NCI-H146 treated with DMSO at 0.1 percent for 48 hours (cell line): ENCODE data around the gene SEMA5A.
"Not testable (repeated sequence)": the region's sequence is repeated elsewhere in the genome, so short reads cannot be mapped to it uniquely, and the experiment has no call there.

ENCODE experiments used
- DNase-seq: peaks from one replicate; lab custom pipeline; 2025; ENCODE audit not compliant: unreplicated experiment; lab: John Stamatoyannopoulos, UW

Gene SEMA5A

DNA sequence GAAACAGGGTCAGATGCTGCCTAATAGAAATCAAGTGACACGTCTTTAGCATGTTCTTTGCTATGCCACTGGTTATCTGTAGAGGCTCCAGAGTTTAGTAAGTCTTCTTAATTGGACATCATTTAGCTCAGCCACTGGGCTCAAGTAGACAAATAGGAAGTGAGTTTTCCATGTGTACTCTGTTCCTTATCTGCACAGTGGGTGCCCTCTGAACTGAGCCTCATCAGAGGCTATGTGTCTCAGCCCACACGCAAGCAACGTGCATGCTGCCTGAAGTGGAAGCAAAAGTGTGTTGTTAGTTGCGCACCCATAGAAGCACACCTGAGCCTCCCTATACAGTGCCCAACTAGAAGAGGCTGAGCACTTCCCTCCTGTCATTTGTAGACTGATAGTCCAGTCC lies 134.7 kb downstream of the SEMA5A start:
- DNase-seq: no peak

GRCh38 chr5:9409413-9409960 lies 136.4 kb downstream of the SEMA5A start:
- DNase-seq: no peak

GRCh38 chr5:9408964-9409363 lies 136.9 kb downstream of the SEMA5A start:
- DNase-seq: no peak

DNA sequence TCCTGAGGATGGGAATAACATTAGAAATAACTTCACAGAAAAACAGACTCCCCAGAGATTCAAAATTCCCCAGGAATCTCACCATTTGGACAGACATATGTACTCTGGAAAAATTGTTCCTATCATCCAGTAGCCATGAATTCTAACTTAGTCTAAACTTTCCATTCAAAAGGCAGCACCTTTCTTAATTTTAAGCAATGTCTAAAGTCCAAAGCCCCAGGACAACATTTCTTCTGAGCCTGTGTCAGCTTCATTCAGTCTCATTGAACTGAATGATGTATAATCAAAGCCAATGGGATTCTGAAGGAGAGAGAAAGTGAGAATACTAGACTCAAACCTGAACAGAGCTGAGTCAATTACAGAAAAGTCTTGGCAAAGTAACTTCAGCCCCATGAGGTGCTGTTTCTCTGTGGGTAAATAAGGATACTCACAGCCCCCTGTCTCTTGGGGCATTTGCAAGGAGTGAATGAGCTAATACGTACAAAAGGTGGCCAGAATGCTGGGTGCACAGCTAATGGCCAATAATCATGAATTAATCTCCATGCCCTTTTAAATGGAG lies 140.6 kb downstream of the SEMA5A start:
- no peak for DNase-seq

DNA sequence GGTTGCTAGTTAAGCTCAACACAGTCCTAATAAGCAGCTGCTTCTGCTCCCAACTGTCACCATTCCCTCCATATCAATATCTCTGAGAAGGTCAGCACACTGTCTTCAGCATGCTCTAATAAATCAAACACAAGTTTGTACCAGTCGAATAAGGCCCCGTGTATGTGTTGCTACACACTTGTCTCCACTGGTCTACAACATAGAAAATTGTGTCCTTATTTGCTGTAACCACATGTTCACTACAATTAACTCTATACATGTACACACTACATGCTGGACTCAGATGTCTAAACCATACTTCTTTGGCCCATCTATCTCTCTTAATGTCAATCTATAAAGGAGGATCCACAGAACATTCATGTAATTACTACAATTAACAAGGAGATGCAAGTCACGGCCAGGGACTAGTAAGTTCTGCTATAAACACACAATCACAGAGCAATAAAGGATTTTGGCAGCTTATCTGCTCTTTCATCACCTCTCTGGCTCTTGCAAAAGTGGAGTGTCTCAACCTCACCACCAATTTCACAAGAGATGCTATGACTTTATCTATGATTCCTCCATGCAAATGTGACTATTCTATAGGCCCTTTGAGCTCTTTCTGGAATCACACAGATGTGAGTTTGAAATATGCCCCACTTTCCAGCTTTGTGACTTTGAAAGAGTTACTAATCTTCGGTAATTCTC lies 143.9 kb downstream of the SEMA5A start:
- DNase-seq: no peak

DNA sequence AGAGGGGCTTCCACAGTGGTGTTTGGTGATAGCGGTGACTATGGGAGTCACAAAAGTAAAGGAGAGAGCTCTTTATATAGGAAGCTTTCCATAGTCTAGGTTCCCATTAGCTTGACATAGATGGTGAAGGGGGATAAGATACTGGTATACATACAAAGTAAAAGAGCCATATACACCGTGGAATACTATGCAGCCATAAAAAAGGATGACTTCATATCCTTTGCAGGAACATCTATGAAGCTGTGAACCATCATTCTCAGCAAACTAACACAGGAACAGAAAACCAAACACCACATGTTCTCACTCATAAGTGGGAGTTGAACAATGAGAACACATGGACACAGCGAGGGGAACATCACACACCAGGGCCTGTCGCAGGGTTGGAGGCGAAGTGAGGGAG lies 146.1 kb downstream of the SEMA5A start:
- DNase-seq: not testable (repeated sequence)

GRCh38 chr5:9399094-9399493 lies 146.8 kb downstream of the SEMA5A start:
- DNase-seq: no peak

DNA sequence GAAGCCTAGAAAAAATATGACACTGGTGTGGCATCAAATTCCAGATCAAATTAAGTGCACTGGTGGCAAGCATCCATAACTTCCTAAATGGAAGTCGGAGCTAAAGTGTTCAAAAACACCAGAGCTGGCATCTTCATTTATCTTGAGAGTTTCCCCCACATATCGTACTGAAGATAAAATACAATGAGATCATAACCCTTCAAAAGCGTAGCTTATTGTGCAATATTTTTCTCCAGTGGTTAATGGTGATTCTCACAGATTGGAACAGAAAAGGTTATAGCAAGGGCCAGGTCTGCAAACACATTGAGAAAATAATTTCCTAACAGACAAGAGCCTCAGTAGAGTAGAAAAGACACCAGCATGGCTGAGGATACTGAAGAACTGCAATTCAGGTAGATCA lies 147.6 kb downstream of the SEMA5A start:
- no peak for DNase-seq

- no peak for DNase-seq
These were observed 149.5 kb downstream of the SEMA5A start for GRCh38 chr5:9396285-9396770.

GRCh38 chr5:9395706-9396105 lies 150.2 kb downstream of the SEMA5A start:
- DNase-seq: no peak

DNA sequence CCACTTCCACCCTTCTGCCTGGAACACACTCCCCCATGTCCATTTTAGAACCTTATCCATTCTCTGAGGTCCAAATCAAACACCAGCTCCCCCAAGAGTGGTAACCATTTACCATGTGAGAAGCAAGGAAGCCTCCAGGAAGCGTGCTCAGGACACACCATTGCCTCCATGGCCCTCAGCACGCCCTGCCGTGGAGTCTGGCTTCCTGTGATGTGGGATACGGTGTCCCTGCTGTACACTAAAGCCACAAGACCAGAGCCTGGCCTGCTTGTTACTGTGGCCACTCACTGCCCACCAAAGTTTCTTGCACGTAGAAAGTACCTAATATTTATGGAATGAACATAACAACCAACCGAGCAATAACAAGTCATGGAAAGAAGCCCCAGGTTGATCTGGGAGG lies 151.7 kb downstream of the SEMA5A start:
- DNase-seq: no peak

DNA sequence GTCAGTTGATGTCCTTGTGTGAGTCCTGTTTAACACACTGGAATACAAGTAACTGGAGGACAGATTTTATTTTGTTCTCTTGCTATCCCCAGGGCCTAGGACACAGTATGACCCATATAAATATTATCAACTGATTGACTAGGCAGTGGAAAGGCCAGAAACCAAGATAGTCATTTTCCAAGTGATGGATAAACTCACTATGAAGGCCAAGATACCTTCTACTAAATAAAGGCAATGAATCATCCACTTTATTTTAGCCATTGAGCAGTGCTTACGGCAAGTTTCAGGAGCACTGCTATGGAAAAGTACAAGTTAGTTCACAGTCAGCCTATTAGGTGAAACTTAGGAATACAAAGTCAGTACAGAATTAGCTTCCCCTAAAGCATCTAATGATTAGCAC lies 153.2 kb downstream of the SEMA5A start:
- no peak for DNase-seq

DNA sequence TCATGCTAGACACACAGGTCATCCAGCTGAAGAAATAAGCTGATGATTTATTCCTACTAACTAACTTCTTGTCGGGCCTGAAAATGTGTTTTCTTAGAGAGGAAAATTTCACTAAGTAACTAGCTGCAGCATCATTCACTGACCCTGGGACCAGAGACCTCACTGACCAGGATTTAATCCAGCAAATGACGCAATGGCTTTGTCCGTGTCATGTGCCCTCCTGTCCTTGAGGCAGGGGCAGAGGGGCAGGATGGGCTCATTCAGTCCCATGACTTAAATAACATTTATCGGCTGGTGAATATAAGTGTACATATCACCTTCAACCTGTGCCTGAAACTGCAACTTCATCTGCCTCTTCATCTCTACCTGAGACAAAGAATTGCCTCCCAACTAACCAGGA lies 154.8 kb downstream of the SEMA5A start:
- DNase-seq: no peak

- DNase-seq: no peak
These were observed 155.8 kb downstream of the SEMA5A start for GRCh38 chr5:9390113-9390512.

GRCh38 chr5:9388941-9389674 lies 156.8 kb downstream of the SEMA5A start:
- DNase-seq: no peak

- DNase-seq: no peak
These were observed 158.0 kb downstream of the SEMA5A start for GRCh38 chr5:9387879-9388278.

DNA sequence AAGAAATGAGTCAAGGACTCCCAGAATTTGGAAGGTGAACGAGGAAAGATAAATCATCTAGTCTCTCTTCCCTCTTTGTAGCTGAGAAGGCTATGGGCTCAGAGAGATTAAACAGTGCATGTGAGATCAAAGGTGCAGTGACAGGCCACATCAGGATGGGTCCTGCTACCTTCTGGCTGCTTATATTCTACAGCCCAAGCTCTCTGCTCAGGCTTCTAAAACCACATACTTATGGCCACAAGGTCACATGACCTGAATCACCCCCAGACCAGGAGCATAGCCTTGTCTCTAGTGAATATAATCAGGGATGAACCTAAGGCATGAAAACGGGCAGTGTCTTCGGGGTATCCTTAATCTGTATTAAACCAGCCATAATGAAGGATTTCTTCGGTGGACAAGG lies 158.9 kb downstream of the SEMA5A start:
- DNase-seq: no peak

- DNase-seq: no peak
These were observed 163.4 kb downstream of the SEMA5A start for GRCh38 chr5:9382522-9382921.

- no peak for DNase-seq
These were observed 164.4 kb downstream of the SEMA5A start for GRCh38 chr5:9381464-9381863.

GRCh38 chr5:9380109-9380508 lies 165.8 kb downstream of the SEMA5A start:
- DNase-seq: no peak

DNA sequence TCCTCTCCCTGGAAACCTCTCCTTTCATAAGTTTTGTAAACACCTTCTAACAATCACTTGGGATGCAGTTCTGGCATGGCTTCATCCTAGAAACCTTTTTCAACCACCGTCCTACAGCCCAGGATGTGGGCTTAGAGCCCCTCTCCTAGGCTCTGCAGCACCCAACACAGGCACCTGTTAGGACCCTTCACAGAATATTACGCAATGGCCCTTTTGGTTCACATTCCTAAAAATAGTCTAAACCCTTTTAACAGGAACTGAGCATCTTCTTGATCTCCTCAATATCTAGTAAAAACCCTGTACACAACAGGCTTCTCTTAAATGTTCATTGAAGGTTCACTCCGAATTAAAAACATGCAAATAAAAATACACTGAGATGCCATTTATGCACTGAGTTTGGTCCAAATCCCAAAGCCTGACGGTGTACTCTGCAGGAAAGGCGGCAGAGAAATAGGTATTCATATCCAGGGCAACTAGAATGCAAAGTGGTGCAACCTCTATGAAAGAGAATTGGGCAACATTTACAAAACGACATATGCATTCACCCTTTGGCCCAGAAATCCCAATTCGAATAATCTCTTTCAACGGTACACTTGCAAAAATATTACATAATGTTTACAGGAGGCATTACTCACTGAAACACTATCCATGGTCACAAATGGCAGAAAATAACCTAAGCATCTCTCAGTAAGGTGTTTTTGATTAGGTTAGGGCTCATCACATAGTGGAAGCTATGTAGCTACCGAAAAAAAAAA lies 169.3 kb downstream of the SEMA5A start:
- DNase-seq: no peak
